ENCODE results near the gene TM6SF1. TPM values are rescaled to one million over a fixed set of nuclear protein-coding genes. Genes with fewer than 3 reads are reported as not detected.
"Not testable (repeated sequence)": the region's sequence is repeated elsewhere in the genome, so short reads cannot be mapped to it uniquely, and the experiment has no call there.

Gene TM6SF1
- total and polyA plus RNA-seq, 5 experiments from 2014 or later = 0.13 to 0.68 (median 0.46) TPM; not detected in 1

DNA sequence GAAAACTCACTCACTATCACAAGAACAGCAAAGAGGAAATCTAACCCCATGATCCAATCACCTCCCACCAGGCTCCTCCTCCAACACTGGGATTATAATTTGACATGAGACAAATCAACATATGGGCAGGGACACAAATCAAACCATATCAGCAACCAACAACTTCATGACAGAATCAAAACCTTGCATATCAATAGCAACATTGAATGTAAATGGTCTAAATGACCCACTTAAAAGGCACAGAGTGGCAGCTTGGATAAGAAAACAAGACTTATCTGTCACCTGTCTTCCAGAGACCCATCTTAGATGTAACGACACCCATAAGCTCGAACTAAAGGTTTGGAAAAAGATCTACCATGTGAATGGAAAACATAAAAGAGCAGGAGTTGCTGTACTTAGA, 59.4 kb downstream of the TM6SF1 start:
- peaks cover 0 to 26% (median 0%) of the 10 kb centered on the region in 3 donors for H3K36me3 Mint-ChIP-seq
- POLR2A ChIA-PET = no interaction called here
- DNase-seq = no peak
- peak overlapping the region in 1 of 10 donors; percentile 15 for H3K27ac Mint-ChIP-seq
- H3K27me3 Mint-ChIP-seq = peaks cover 2 to 12% (median 9%) of the 10 kb centered on the region in 5 donors
- H3K4me1 Mint-ChIP-seq = peaks cover 6 to 19% (median 13%) of the 10 kb centered on the region in 4 donors
- no peak for ATAC-seq
- H3K9me3 Mint-ChIP-seq = peaks cover 5 to 41% (median 22%) of the 10 kb centered on the region in 9 donors
- H3K4me3 Mint-ChIP-seq = no peak overlapping the region

DNA sequence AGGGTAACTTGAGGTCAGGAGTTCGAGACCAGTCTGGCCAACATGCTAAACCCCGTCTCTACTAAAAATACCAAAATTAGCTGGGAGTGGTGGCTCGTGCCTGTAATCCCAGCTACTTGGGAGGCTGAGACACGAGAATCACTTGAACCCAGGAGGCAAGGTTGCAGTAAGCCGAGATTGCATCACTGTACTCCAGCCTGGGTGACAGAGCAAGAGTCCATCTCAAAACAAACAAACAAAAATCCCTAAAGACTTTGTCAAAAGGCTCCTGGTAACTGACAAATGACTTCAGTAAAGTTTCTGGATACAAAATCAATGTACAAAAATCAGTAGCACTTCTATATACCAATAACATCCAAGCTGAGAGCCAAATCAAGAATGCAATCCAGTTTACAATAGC, 62.1 kb downstream of the TM6SF1 start:
- H3K4me3 Mint-ChIP-seq, POLR2A ChIA-PET, H3K4me1 Mint-ChIP-seq, H3K27me3 Mint-ChIP-seq, ATAC-seq, H3K27ac Mint-ChIP-seq, DNase-seq: not testable (repeated sequence)
- Mint-ChIP-seq H3K9me3 (peaks cover 5 to 39% (median 21%) of the 10 kb centered on the region in 9 donors), H3K36me3 (peaks cover 0 to 26% (median 0%) of the 10 kb centered on the region in 3 donors)

DNA sequence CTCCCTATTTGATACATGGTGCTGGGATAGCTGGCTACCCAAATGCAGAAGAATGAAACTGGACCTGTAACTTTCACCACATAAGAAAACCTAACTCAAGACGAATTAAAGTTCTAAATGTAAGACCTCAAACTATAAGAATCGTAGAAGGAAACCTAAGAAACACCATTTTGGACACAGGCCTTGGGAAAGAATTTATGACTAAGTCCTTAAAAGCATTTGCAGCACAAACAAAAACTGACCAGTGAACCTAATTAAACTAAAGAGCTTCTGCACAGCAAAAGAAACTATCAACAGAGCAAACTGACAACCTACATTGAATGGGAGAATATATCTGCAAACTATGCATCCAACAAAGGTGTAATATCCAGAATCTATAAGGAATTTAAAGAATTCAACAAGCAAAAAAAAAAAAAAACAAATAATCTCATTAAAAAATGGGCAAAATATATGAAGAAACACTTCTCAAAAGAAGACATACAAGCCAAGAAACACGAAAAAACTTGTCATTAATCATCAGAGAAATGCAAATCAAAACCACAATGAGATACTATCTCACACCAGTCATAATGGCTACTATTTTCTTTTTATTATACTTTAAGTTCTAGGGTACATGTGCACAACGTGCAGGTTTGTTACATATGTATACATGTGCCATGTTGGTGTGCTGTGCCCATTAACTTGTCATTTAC, 63.2 kb downstream of the TM6SF1 start:
- Mint-ChIP-seq H3K9me3 (peaks cover 5 to 32% (median 17%) of the 10 kb centered on the region in 9 donors), H3K27ac (no peak overlapping the region), H3K4me3 (no peak overlapping the region), H3K27me3 (peaks cover 0 to 7% (median 2%) of the 10 kb centered on the region in 5 donors), H3K36me3 (peaks cover 0 to 26% (median 0%) of the 10 kb centered on the region in 3 donors), H3K4me1 (peaks cover 0 to 2% (median 0%) of the 10 kb centered on the region in 4 donors)
- no peak for ATAC-seq
- no peak for DNase-seq
- POLR2A ChIA-PET = no interaction called here

DNA sequence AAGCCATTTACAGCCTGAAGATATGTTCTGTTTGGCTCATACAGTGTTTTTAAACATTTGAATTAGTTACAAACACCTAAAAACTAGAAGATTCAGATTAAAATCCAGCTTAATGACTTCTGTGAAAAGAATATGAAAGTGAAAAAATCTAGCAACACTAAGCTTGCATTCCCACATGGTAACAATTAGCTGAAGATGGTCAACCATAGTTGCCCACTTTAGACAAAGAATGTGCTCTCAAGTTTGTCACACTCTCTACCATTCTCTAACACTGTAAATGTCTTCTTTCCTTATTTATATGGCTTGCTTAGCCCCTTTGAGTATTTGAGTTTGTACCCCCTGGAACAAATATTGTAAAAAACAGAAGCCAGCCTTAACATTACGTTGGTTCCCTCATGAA, 67.4 kb downstream of the TM6SF1 start:
- POLR2A ChIA-PET = no interaction called here
- ATAC-seq (no peak), DNase-seq (no peak)
- H3K36me3 Mint-ChIP-seq = no peaks in the 10 kb centered on the region
- H3K4me1 Mint-ChIP-seq = no peaks in the 10 kb centered on the region
- peaks cover 0 to 2% (median 2%) of the 10 kb centered on the region in 5 donors for H3K27me3 Mint-ChIP-seq
- no peak overlapping the region for H3K27ac Mint-ChIP-seq
- H3K4me3 Mint-ChIP-seq = no peak overlapping the region
- H3K9me3 Mint-ChIP-seq = no peaks in the 10 kb centered on the region

DNA sequence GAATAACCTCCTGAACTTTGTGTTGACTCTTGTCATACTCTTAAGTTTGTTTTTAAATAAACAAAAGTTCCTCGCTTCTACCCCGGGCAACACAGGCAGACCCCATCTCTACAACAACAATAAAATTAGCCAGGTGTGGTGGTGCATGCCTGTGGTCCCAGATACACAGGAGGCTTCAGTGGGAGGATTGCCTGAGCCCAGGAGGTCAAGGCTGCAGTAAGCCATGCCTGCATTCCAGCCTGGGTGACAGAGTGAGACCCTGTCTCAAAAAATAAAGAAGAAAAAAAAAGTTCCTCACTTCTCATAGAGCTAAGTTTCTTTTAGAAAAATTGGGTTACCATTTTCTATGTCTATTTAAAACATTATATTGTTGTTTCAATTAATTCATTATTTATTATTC, 70.9 kb downstream of the TM6SF1 start:
- no peak for DNase-seq
- no peaks in the 10 kb centered on the region for H3K36me3 Mint-ChIP-seq
- H3K27me3 Mint-ChIP-seq = peaks cover 0 to 5% (median 2%) of the 10 kb centered on the region in 5 donors
- H3K4me3 Mint-ChIP-seq = no peak overlapping the region
- no peak for ATAC-seq
- no peak overlapping the region for H3K27ac Mint-ChIP-seq
- H3K4me1 Mint-ChIP-seq = no peaks in the 10 kb centered on the region
- no peaks in the 10 kb centered on the region for H3K9me3 Mint-ChIP-seq
- POLR2A ChIA-PET = no interaction called here

DNA sequence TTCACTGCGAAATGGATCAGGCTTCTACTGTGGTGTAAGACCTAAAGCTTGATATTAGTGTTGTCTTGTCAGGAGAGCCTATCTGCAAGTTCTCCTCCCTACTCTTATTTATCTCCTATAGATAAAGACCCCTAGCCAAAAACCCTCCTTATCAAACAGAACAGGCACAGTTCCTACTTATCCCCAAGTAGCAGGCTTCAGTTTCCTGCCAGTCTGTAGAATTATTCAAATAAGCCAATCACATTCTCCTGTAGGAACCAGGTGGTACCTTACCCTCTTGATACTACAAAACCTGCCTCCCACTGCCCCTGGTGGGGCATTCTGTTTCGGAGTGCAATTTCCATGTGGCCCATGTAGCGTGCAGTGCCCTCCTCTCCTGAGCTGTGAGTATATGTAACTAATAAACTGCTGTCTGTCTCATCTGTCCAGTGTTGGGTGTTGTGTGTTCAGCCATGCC, 71.5 kb downstream of the TM6SF1 start:
- H3K4me3 Mint-ChIP-seq = no peak overlapping the region
- H3K27ac Mint-ChIP-seq = no peak overlapping the region
- H3K27me3 Mint-ChIP-seq = peaks cover 0 to 5% (median 2%) of the 10 kb centered on the region in 5 donors
- ATAC-seq (no peak), DNase-seq (no peak)
- H3K9me3 Mint-ChIP-seq = no peaks in the 10 kb centered on the region
- H3K4me1 Mint-ChIP-seq = no peaks in the 10 kb centered on the region
- no peaks in the 10 kb centered on the region for H3K36me3 Mint-ChIP-seq
- POLR2A ChIA-PET = no interaction called here

DNA sequence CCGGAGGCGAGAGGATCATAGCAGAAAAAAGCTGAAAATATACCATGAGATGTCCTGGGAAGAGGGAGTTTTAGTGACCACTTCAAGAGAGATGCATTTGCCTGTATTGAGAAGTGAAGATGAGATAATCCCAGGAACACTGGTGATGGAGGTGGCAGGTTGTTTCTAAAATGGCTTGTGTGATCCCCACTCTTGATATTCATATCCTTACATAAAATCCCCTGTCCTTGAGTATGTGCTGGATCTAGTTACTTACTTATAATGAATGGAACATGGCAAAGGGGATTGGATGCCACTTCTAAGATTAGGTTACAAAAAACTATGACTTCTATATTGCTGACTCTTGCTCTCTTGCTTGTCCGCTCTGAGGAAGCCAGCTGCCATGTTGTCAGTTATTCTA, 78.1 kb downstream of the TM6SF1 start:
- POLR2A ChIA-PET = no interaction called here
- H3K27ac Mint-ChIP-seq = no peak overlapping the region
- H3K9me3 Mint-ChIP-seq = no peaks in the 10 kb centered on the region
- peaks cover 0 to 1% (median 0%) of the 10 kb centered on the region in 4 donors for H3K4me1 Mint-ChIP-seq
- H3K4me3 Mint-ChIP-seq = no peak overlapping the region
- ATAC-seq = no peak
- no peak for DNase-seq
- H3K36me3 Mint-ChIP-seq = no peaks in the 10 kb centered on the region
- H3K27me3 Mint-ChIP-seq = peaks cover 0 to 3% (median 0%) of the 10 kb centered on the region in 5 donors

Small RNA genes within 50 kb of the gene (microRNA-seq; reads per million reads assigned to microRNA genes)
- not detected for gene MIR4515 (ENCODE audit: borderline microRNAs expressed)

Other genes with a start within 250 kb of the TM6SF1 start
- gene HOMER2, start 154.9 kb upstream of the TM6SF1 start, total RNA-seq = 1 to 10 TPM; 6.1 to 6.2 TPM
- 1 to 10 TPM in 2 of 3 donors, under 1 TPM in 1; 0.23 to 3.1 (median 1.7) TPM for gene HOMER2, start 154.9 kb upstream of the TM6SF1 start, polyA plus RNA-seq
- gene RAMAC, start 121.4 kb upstream of the TM6SF1 start, total RNA-seq = 10 to 100 TPM; 17.5 to 22.3 TPM
- 10 to 100 TPM; 28.5 to 35.0 (median 31.7) TPM for gene RAMAC, start 121.4 kb upstream of the TM6SF1 start, polyA plus RNA-seq
- gene C15orf40, start 96.0 kb upstream of the TM6SF1 start, total RNA-seq = 10 to 100 TPM; 48.4 to 49.9 TPM
- gene C15orf40, start 96.0 kb upstream of the TM6SF1 start, polyA plus RNA-seq = 10 to 100 TPM; 56.2 to 87.5 (median 67.8) TPM
- 10 to 100 TPM; 42.9 to 43.3 TPM for gene BTBD1, start 40.4 kb upstream of the TM6SF1 start, total RNA-seq
- 10 to 100 TPM; 36.0 to 40.6 (median 37.0) TPM for gene BTBD1, start 40.4 kb upstream of the TM6SF1 start, polyA plus RNA-seq
- gene HDGFL3, start 100.2 kb downstream of the TM6SF1 start, total RNA-seq = 1 to 10 TPM; 2.9 to 3.1 TPM
- 1 to 10 TPM; 2.9 to 3.5 (median 3.0) TPM for gene HDGFL3, start 100.2 kb downstream of the TM6SF1 start, polyA plus RNA-seq
- gene BNC1, start 177.0 kb downstream of the TM6SF1 start, total RNA-seq = not detected
- gene BNC1, start 177.0 kb downstream of the TM6SF1 start, polyA plus RNA-seq = not detected